NCI-H2227 (cell line): Measurements from ENCODE around the gene IGIP.
A peak's percentile ranks its signal among the peaks of the same experiment; 100 is the strongest.

Experiments used
- DNase-seq: peaks from one replicate; lab custom pipeline; 2025; ENCODE audit not compliant: unreplicated experiment; lab: John Stamatoyannopoulos, UW

IGIP gene

DNA sequence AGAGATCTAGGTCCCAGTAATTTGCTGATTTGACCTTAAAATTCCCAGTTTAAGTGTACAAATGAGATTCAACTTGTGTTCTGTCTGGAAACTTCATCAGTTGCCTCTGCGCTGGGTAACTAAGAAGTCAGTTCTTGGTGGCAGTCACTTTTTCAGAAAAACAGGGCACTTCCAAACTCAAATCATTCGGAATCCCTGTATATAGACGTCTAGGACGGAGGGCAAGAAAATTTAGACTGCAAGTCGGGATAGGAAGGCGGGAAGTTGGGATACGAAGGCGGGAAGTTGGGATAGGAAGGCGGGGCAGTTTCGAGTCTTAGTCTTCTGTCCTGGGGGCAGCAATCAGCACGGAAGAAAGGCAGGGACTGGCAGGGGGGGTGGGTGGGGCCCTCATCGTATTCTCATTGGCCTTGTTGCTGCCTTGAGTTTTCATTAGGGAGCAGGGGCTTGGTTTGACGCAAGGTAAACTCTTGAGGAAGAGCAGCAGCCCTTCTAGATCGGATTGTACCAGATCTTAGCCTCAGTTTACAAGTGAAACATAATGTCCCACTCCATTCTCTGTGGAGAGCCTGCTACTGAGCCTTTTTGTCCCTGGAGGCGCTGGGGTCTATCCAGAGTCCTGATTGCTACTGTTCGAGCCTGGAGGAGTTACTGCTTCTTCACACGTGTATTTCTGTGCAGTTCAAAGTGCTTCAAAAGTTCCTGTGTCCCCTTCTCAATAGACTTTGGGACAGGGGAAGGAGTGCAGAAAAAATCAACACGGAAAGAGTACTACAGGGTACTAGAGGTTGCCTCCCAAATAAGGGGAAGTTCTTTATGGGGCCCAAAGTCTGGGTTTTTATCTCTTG lies 14.5 kb upstream of the IGIP start:
- no peak for DNase-seq

DNA sequence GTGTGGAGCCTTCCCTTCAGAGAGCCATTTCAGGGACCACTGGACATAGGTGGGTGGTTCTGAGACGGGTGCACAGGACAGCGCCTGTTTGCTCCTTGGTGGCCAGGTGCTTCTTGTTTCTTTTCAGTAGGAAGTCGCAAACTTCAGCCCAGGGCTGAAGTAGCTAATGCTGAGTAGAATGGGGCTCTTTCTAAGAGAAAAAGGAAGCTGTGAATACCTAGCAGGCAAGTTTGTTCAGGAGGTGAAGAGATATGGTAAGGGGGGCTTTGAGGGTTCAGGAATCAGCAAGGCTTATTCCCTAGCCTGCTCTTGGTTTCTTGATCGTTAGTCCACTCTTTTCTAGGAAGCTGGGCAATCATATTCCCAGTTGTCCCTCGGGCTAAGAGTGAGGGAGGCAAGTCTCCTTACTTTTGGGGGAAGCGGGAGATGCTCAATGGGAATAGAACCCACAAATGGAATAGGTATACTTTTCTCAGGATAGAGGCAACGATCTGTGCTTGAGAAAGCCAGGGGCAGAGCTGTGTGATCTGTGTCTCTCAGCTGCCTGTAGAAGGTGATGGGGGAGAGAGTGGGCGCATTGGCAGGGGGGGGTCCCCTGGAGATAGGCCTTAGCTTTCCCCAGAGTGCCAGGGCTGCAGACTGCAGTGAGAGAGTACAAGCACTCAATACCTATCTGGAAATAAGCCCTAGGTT lies 13.7 kb upstream of the IGIP start:
- DNase-seq, result no peak

DNA sequence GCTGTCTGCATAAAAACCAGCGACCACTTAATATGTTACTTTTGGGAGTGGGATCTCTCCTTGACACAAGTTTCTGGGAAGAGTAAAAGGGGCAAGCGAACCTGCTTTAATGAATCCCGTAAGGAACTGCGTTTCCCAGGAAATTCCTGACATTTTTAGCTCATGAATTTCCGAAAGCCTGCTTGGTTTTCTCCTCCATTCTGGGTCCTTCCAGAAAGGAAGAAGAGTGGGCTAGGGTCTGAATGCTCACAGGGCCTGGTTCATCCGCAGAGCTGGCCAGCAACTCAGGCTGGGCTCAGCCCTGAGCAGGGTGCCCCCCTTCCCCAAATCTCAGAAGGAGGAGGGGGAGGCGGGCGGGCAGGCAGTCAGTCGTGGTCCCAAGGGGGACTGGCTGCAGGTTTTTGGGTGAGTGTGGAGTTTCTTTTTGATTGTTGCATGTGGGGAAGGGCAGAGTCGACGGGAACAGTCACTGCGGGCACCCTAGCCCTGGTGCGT lies 13.0 kb upstream of the IGIP start:
- DNase-seq, result no peak

DNA sequence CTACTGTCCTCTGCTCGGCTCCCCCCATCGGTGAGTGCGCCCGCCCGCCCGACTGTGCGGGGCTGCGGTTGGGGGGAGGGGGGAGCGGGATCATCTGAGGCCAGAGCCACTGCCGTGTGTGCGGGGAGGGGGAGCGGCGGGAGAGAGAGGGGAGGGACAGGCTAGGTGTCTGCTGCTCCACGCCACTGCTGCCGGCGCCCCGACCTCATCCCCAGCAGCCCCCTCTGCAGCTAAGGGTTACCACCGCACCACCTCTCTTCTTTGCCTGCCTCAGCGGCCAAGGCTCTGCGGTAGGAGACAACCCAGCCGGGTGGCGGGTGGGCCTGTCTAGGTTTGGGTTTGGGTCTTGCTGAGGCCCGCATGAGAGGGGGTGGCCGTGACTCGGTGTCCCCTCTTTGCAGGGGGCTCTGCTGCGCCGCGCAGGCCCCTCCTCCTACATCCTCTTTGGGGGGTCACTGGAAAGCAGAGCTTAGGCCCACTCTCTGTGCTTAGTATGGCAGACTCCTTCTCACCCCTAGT lies 12.5 kb upstream of the IGIP start:
- DNase-seq, result peak; percentile 26

DNA sequence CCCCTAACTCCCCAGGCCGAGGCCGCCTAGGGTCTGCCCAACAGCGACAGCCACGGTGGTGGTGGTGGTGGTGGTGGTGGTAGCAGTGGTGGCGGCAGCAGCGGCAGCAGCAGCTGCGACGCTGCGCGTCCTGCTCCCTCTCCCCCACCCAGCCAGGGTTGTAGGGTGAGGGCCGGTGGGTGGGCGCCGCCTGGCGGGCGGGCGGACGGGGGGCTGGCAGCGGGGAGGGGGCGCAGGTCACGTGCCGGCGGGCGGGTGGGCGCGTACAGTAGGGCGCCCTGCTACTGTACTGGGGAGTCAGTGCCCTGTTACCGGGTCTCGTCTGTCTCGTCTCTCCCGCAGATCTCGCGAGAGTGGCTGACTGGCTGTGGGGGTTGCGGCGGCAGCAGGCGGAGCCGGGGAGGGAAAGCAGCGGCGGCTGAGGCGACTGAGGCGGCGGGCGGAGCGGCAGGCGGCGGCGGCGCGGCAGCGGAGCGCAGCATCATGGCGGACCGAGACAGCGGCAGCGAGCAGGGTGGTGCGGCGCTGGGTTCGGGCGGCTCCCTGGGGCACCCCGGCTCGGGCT lies 12.0 kb upstream of the IGIP start, which contains the start of gene PURA:
Gene PURA (plus strand): TSS at position 411 of the 565 bp plus-strand sequence. CDS start 73 bp downstream, at position 484.
- peak; percentile 92 for DNase-seq

DNA sequence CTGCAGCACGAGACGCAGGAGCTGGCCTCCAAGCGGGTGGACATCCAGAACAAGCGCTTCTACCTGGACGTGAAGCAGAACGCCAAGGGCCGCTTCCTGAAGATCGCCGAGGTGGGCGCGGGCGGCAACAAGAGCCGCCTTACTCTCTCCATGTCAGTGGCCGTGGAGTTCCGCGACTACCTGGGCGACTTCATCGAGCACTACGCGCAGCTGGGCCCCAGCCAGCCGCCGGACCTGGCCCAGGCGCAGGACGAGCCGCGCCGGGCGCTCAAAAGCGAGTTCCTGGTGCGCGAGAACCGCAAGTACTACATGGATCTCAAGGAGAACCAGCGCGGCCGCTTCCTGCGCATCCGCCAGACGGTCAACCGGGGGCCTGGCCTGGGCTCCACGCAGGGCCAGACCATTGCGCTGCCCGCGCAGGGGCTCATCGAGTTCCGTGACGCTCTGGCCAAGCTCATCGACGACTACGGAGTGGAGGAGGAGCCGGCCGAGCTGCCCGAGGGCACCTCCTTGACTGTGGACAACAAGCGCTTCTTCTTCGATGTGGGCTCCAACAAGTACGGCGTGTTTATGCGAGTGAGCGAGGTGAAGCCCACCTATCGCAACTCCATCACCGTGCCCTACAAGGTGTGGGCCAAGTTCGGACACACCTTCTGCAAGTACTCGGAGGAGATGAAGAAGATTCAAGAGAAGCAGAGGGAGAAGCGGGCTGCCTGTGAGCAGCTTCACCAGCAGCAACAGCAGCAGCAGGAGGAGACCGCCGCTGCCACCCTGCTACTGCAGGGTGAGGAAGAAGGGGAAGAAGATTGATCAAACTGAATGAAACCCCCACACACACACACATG lies 11.2 kb upstream of the IGIP start:
- DNase-seq, result peak; percentile 48

DNA sequence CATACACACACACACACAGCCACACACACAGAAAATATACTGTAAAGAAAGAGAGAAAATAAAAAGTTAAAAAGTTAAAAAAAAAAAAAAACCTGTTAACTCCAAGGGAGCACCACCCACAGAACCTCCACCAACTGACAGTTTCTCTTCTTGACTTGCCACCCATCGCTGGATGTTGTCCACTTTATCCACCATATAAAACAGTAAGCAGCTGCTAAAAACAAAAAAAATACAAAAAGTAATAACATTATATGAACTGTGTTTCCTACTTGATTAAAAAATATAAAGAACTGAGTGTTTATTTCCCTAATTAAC lies 10.6 kb upstream of the IGIP start:
- DNase-seq, result no peak

DNA sequence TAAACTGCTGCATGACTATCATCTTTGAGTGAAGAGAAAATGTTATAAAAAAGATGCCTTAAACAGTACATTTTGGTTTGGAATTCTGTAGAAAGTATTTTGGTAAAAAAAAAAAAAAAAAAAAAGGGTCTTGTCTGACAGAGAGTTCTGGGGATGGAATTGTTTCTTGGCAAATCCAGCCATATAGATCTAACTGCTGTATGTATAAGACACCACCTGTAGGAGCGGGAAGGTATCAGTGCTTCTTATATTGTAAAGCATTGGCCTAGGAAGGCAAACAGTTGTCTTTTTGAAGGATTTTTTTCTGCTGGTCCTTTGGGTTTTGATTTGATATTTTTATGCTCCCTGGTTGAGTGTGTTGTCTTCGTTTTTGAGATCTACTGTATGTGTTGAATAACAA lies 9.0 kb upstream of the IGIP start:
- peak; percentile 2 for DNase-seq

DNA sequence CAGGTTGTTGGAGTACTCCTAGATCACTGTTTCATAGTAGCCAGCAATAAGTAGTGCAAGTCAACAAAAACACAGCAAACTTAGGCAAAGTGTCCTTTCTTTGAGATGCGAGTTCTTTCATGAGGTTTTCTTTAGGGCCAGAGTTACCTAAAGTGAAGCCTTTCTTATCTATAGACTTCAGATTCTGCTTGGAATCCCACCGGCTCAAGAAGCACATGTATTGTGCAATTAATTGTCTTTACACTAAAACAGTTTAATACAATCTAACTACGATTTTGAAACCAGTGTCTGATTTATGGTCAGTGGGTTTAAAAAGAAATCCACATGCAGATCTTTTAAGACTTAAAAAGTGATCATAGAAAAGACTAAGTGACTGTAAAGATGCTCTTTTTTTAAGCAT lies 8.2 kb upstream of the IGIP start:
- DNase-seq, result no peak

DNA sequence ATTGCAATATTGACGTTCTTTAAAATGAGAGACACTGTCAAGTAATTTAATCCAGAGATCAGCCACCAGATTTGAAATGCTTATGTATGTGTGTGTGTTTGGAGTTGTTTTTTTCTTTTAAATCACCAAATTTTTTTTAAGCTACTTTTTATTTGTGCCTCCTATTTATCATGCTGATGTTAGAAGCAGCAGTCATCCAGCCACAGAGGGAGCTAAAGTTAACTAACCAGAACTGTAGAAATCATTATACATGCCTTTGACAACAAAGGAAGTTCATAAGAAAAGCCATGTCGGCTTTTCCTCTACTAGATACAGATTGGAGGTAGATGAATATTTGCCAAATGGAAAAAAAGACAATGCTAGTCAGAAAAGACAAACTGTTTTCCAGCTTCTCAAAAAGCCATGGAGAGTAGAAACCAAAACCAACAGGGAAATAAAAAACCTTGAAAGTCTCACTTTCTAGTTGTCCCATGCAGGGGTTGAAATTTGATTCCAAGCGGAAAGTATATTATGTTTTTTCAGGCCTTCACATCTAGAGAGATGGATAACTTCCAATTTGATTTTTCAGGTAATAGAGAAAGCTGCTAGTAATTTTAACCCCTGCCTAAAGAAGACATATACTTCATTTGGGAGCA lies 7.3 kb upstream of the IGIP start:
- no peak for DNase-seq

DNA sequence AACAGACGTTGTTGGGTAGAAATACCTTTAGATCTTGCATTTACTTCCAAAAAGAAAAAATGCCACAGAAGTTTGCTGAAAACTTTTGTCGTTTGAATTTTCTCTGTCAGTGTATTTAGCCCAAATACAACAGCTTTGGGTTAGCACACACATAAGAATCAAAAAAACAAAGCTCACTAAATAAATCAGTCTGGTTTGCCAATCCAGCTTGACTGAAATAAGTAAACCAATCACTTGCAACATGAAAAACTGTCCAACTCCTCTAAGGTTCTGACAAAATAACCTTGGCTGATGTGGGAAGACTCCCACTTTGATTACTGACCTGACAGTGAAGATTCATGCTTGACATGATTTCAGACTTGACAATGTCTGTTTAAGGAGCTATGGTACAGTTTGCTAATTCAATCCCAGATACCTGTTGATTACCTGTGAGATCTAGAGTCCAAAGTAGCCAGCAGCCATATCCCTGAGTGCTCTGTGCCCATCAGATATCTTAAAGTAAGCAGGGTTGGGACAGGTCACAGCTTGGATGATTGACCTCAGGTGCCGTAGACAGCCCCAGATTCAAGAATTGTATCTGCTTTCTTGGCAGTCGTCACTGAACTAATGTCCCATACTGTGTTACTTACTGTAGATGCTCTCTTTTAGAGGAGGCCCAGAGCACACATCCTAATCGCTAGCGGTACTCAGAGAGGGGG lies 727 bp downstream of the IGIP start:
- DNase-seq, result no peak

DNA sequence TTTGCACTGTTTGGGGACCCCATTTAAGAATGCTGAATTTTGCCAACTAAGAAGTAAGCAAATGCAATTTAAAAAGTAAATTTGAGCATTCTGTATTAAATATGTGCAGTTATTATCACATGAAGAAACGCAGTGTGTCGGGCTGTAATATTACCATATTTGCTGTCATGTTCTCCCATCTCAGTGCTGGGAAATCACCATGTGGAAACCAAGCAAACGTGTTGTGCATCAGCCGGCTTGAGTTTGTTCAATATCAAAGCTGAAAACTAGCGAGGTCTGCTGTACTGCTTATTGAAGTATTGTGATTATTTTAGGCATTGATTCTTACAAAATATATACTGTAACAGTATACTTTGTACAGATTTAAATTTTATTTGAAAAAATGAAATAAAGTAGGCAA lies 2.6 kb downstream of the IGIP start:
- no peak for DNase-seq

DNA sequence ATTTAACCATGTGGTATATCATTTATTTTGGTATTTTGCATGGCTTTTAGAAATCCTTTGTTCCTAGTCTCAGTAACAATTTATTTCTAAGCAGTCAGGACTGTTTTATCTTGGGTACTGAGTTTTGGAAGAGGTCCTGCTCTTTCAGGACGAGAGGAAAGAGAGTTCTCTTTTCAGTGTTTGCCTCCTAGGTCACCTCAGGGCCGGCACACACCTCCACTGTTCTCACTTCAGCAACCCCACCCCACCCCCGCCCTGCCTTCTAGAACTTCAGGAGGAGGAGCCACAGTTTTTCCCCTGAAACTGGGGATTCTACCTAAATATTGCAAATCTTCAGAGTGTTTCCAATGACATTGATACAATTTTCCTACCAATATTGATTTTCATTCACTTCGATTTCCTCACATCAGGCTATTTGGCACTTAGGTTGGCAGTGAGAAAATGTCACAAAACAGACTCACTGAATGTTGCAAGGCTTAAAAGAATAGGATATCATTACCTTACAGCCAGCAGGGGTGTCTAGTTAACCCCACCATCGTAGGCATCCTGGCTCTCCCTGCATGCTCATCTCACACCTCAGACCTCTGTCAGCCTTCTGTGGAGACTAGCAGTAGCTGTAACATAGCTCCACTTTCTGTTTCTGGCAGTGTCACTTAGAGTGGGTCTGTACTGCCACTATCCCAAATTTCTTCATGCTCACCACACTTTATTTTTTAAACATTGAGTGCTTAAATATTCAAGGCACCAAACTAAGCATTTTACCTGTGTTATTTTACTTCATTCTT lies 5.4 kb downstream of the IGIP start:
- no peak for DNase-seq

DNA sequence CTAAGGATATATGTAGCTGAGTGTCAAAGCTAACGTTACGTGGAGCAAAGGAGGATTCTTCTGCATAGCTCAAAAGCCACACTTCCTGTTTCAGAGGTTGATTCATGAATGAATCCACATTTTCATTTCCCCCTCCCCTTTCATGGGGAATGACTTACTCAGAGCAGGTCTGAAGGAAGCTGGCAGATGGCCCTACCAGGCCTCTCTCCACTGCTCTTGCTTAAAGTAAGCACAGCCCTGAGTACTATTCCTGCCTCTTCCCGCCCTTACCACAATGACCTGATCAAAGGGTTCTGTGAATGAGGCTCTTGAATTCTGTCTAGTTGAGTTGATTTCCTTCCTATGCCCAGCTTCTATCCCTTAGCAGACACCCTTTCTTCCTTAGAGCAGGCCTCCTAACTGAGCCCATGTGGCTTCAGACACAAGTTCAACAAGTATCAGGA lies 6.3 kb downstream of the IGIP start:
- no peak for DNase-seq

DNA sequence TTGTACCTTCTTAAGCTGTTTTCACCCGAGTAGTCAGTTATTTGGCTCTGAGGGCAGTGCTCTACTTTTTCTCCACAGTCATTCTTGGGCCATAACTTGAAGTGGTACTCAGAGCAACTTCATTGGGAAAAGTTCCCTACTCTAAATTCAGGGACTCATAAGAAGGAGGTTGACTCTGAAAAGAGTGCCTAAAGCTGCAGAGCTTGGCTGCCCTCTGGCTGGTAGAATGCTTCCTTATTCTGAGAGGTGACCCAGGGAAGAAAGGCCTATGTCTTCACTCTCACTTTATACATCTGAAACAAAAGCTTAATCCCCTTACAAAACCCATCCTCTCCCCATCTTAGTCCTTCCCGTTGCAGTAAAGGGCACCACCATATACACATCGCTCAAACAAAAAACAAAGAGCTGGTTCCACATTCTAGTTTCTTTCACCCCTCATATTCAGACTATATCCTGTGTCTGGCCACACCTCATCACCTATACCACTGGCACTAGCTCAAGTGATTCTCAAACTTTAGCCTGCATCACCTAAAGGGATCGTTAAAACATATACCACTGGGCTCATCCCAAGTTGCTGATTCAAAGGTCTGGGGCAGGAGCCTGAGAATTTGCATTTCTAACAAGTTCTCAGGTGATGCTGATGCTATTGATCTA lies 7.9 kb downstream of the IGIP start:
- DNase-seq, result no peak

DNA sequence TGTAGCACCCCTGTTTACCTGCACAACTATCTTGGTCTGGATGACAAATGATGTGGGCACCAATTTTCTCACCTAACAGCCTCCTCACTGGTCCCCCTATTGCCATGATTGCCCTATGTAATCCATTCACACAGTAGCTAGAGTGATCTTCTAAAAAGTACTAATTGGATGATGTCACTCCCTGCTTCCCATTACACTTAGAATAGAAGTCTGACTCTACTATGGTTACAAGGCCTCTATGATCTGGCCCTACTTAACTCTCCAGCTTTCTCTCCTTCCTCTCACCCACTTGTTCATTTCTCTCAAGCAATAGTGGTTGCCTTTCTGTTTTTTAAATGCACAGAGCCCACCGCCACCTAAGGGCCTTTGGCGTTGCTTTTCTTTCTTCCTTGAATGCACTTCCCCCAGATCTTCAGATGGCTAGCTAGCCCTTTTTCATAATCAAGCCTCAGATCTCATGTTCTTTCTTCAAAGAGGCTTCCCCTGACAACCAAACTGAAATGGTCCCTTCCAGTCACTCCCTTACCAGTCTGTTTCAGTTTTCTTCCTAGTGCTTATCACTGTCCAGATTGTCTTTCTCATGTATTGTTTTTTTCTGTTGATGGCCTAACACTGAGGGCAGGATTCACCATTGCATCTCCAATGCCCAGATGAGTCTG lies 8.7 kb downstream of the IGIP start:
- no peak for DNase-seq

DNA sequence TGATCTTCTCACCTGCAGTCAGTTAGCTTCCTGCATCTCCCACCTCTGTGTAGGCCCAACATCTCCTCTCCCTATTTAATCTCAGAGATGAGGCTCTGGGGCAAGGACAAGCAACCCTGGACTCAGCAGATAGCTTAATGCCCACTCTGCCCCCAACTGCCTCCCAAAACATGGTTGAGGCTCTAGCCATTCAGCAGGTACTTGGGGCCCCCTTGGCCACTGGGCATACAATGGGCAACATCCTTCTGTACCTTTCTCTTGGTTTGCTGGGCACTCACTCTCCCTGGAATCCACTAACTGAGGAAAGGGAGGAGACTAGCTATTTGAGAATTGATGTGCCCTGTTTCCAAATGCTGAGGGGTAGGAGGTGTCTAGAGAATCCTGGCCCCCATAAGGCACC lies 9.4 kb downstream of the IGIP start:
- DNase-seq, result no peak

DNA sequence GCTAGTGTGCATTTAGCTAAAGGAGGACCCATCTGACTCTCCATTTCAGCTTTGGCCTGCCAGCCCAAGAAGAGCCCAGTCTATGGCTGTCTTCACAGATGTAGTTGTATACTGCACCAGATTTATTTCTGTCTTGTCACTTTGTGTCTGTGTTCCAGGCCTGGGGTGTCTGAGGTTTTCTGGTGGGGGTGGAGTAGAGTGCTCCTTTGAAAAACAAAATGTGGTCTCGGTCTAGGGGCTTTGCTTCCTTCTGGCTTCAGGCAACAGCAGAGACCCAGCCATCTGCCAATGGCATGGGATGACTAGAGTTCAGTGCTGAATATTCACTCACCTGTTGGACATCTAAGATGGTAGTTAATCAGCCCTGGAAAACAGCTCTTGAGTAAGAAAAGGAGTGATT lies 10.9 kb downstream of the IGIP start:
- no peak for DNase-seq
